ENCODE results near the gene USP13.
A peak's percentile ranks its signal among the peaks of the same experiment; 100 is the strongest.

USP13 gene

GRCh38 chr3:179697736-179698332 is 45.0 kb downstream of the USP13 start:
- DNase-seq (ENCODE audit: low spot score) = no peak

DNA sequence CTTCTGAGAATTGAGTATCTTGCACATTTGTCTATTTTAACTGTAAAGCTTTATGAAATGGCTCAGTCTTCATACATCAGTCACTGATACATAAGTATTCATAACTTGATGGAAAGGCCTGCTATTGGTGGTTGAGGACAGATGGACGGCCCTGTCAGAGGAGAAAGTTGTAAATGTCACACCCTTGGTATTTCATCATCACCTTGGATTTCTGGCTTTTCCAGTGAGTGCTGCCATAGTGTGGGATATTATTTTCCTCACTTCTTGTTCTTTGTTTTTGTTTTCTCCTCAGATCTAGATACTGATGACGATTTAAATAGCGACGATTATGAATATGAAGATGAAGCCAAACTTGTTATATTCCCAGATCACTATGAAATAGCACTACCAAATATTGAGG is 47.9 kb downstream of the USP13 start:
- DNase-seq (ENCODE audit: low spot score) = no peak

- no peak for DNase-seq (ENCODE audit: low spot score)
Measured at GRCh38 chr3:179701176-179701827, 48.5 kb downstream of the USP13 start.

DNA sequence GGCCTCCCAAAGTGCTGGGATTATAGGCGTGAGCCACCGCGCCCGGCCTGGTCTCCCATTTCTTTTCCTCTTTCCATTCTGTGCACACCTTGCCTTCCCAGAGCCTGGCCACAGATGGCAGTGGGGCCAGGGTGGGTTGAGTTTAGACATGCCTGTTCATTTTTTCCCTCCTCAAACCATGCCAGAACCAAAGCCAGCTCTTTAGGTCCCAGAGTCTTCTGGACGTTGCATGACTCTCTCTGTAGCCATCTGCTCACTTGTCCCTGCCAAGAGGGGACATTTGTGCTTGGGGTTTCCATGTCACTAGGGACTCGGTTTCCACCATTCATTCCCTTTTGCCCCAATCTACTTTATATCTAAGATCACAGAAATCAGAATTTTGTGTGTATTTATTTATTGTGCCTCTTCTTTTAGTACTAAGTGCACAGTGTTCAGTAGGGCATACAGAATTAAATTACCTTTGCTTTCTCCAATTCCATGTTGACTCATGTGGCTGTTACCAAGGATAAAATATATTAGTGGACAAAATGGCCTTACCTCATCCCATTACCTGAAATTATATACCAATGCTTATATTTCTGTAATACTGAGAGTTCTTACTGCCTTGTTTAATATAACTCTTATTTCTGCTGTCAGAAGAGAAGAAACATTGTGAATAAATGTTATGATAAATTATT is 49.6 kb downstream of the USP13 start:
- no peak for DNase-seq (ENCODE audit: low spot score)

DNA sequence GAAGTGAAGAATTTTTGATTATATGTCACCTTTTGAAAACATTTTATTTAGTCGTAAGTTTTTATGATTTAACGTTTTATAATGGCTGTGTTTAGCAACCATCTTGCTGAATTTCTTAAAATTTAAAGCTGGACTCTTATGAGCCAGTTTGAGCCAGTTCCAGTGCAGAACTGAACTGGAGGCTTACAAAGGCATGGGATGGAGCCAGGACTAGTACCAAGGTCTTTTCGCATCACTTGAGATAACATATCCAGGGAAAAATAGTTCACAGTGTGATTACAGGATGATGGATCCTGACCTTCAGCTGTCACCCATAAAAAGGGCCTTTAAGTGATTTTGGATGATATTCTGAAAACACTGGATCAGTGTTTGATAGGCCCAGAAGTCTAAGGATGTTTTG is 51.0 kb downstream of the USP13 start:
- DNase-seq (ENCODE audit: low spot score) = no peak

GRCh38 chr3:179706233-179706632 is 53.4 kb downstream of the USP13 start:
- no peak for DNase-seq (ENCODE audit: low spot score)

- peak; percentile 64 for DNase-seq (ENCODE audit: low spot score)
Measured at GRCh38 chr3:179710079-179710478, 57.2 kb downstream of the USP13 start.

- no peak for DNase-seq (ENCODE audit: low spot score)
Measured at GRCh38 chr3:179713643-179714090, 60.8 kb downstream of the USP13 start.

DNA sequence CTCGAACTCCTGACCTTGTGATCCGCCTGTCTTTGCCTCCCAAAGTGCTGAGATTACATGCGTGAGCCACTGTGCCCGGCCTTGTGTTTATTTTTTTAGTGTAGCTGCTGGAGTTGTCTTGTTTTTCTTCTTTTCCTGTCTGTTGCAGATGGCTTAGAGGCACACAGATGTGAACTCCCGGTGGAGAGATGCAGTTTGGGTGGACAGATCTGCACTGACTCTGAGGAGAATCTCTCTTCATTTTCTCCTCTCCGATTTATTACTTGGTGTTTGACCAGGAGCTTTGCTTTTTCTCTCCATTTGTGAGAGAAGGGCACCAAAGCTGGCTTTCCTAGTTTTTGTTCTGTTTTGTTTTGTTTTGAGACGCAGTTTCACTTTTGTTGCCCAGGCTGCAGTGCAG is 62.7 kb downstream of the USP13 start:
- DNase-seq (ENCODE audit: low spot score) = no peak

- no peak for DNase-seq (ENCODE audit: low spot score)
Measured at GRCh38 chr3:179716226-179716625, 63.4 kb downstream of the USP13 start.

DNA sequence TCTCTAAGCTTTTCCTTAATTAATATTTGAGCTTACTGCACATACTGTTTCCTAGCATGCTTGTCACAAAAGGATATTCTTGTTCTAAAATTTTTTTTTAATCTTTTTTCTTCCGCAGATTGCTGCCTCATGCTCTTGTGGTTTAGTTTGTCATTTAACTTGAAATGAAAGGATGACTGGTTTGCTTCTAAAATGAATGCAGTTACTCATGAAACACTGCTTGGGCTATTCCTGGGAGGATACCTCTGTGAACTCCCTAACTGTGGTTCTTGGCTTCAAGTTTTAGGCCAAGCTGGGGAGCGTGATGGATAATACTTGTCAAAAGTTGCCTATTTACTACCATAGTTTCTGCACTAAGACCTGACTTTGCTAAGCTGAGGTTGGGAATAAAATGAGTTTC is 64.0 kb downstream of the USP13 start:
- no peak for DNase-seq (ENCODE audit: low spot score)

- DNase-seq (ENCODE audit: low spot score) = no peak
Measured at GRCh38 chr3:179717219-179717618, 64.4 kb downstream of the USP13 start.

- peak; percentile 50 for DNase-seq (ENCODE audit: low spot score)
Measured at GRCh38 chr3:179719048-179719734, 66.4 kb downstream of the USP13 start.

DNA sequence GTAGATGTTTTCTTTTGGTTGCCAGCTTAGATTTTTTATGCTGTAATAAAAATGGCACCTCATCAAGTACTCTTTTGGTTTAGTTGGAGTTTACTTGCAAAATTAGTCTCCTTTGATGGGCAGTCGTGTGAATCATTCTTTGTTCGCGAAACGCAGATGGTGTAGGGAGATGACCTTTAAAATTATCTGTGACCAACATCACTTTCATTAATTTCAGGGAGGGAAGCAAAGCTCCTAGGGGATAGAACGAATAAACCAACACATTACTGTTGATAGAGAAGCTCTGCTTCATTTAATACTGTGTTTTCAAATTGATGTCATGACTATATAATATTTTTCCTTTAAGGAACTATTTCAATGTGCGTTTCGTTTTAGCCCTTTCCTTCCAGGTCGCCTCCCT is 67.4 kb downstream of the USP13 start:
- no peak for DNase-seq (ENCODE audit: low spot score)

DNA sequence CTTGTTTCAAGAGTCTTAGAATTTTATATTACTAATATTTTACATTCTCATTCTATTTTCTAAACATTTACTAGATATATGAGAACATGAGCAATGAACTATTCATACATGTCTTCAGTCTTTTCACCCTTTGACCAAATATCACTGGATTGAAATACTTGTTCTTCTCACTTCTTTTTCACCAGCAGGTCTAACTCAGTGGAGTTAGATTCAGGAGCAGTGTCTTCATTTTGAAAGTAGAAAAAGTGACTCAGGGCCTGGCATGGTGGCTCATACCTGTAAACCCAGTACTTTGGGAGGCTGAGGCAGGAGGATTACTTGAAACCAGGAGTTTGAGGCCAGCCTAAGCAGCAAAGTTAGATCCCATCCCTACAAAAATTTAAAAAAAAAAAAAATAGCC is 70.8 kb downstream of the USP13 start:
- no peak for DNase-seq (ENCODE audit: low spot score)

DNA sequence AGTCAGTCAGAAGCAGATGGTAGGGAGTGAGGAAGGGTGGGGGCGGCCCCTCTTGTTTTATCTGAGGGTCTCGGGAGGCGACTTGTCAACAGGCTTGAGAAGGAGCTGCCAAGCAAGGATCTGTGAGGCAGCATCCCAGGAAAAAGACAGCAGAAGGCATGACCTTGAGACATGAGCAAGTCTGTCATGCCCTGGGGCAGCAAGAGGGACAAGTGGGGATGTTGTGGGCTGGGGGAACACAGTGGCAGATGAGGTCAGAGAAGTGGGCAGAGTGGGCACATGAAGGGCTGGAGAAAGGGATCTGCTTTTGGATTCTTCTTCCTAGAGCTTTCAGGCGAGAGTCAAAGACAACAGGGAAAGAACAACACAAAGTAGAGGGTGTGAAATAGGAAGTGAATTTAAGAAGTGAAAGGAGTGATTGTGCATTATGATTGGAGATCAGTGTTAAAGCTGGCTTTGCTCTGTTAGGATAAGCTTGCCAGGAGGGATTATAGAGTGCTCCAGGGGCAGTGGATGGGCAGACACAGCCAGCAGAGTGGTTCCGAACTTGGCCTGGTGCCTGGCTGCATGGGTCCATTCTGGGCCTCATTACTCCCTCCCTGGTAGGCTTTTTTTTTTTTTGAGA is 73.3 kb downstream of the USP13 start:
- no peak for DNase-seq (ENCODE audit: low spot score)

GRCh38 chr3:179729086-179729485 is 76.2 kb downstream of the USP13 start:
- no peak for DNase-seq (ENCODE audit: low spot score)

- DNase-seq (ENCODE audit: low spot score) = no peak
Measured at GRCh38 chr3:179729981-179730380, 77.1 kb downstream of the USP13 start.

- DNase-seq (ENCODE audit: low spot score) = no peak
Measured at GRCh38 chr3:179730506-179730905, 77.7 kb downstream of the USP13 start.

- no peak for DNase-seq (ENCODE audit: low spot score)
Measured at GRCh38 chr3:179731544-179731943, 78.7 kb downstream of the USP13 start.

DNA sequence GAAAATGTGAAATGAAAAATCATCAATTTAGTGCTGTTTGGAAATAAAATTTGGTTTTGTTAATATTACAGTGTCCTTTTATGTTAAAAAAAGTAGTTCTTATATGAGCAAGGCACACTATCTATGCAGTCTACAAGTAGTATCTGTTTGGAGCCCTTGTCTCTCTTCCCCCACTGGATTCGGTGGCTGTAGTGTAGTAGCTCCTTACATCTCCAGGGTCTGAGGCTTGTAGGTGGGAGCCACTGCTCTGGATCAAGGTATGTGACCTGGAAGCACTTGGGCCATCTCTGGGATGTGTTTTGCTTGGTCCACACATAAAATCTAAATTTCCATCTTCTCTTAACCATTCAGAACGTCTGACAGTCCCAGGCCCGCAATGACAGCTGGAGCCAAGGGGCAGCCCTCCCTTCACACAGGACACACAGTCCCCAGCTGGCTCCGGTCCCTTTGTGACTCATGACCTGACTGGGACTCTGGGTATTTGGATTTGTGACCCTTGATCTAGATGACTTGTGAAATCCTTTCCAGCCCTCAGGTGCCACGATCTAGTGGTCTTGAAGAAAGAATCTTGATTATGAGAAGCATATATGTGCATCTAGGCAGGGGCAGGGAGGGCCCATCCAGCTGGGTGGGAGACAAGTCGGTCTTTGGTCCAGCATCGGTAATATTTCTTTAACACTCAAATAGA is 80.0 kb downstream of the USP13 start:
- no peak for DNase-seq (ENCODE audit: low spot score)

DNA sequence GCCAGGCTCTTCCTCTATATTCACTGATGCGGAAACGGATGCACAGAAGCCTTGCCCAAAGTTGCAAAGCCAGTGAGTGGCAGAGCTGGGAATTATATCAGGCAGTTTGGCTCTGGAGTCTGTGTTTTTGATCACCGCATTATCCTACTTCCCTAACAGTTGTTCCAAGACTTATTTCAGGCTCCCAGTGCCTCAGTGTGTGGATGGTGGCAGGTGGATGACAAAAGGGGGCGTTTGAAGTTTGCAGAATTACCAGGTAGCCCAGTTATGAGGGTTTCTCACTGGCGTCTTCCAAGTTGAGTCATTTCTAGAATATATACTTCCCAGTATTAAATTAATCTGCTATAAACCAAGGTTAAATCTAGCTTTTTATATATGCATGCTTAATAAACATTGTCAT is 81.0 kb downstream of the USP13 start:
- no peak for DNase-seq (ENCODE audit: low spot score)

Measured in iPS-NIHi11 (cell line).